Epithelial cell of esophagus (primary cell): ENCODE data around the gene TAF7.
A peak's percentile ranks its signal among the peaks of the same experiment; 100 is the strongest.
"Not testable (repeated sequence)": the region's sequence is repeated elsewhere in the genome, so short reads cannot be mapped to it uniquely, and the experiment has no call there.

Experiments used
- DNase-seq: peaks from one replicate; pipeline ENCODE4 v3.0.0; 2010; ENCODE audit warnings: low read depth
- H3K4me3 ChIP-seq: 2 replicates; pipeline ENCODE4 v1.5.1; 2011; ENCODE audit warnings: mild to moderate bottlenecking, low read length, control low read depth
- TF ChIP-seq, protein P1 (sequence below): IDR thresholded peaks from 2 replicates; pipeline ENCODE4 v1.5.1; 2011; ENCODE audit warnings: low read depth, mild to moderate bottlenecking, low read length, control low read depth, inconsistent platforms; ENCODE audit not compliant: insufficient read depth; ENCODE audit errors: missing control alignments

TAF7 gene

DNA sequence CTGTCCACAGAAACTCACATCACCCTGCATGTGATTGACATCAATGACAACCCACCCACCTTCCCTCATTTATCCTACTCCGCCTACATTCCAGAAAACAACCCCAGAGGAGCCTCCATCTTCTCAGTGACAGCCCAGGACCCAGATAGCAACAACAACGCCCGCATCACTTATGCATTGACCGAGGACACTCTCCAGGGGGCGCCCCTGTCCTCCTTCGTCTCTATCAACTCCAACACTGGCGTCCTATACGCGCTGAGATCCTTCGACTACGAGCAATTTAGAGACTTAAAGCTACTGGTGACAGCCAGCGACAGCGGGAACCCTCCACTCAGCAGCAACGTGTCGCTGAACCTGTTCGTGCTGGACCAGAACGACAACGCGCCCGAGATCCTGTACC, 24.7 kb upstream of the TAF7 start:
- no peak for DNase-seq
- TF ChIP-seq, protein P1, sequence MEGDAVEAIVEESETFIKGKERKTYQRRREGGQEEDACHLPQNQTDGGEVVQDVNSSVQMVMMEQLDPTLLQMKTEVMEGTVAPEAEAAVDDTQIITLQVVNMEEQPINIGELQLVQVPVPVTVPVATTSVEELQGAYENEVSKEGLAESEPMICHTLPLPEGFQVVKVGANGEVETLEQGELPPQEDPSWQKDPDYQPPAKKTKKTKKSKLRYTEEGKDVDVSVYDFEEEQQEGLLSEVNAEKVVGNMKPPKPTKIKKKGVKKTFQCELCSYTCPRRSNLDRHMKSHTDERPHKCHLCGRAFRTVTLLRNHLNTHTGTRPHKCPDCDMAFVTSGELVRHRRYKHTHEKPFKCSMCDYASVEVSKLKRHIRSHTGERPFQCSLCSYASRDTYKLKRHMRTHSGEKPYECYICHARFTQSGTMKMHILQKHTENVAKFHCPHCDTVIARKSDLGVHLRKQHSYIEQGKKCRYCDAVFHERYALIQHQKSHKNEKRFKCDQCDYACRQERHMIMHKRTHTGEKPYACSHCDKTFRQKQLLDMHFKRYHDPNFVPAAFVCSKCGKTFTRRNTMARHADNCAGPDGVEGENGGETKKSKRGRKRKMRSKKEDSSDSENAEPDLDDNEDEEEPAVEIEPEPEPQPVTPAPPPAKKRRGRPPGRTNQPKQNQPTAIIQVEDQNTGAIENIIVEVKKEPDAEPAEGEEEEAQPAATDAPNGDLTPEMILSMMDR: no peak
- no peak overlapping the region for H3K4me3 ChIP-seq

GRCh38 chr5:141343953-141344463, 23.4 kb upstream of the TAF7 start:
- H3K4me3 ChIP-seq: peak overlapping the region; percentile 12
- DNase-seq: no peak
- TF ChIP-seq, protein P1: no peak

DNA sequence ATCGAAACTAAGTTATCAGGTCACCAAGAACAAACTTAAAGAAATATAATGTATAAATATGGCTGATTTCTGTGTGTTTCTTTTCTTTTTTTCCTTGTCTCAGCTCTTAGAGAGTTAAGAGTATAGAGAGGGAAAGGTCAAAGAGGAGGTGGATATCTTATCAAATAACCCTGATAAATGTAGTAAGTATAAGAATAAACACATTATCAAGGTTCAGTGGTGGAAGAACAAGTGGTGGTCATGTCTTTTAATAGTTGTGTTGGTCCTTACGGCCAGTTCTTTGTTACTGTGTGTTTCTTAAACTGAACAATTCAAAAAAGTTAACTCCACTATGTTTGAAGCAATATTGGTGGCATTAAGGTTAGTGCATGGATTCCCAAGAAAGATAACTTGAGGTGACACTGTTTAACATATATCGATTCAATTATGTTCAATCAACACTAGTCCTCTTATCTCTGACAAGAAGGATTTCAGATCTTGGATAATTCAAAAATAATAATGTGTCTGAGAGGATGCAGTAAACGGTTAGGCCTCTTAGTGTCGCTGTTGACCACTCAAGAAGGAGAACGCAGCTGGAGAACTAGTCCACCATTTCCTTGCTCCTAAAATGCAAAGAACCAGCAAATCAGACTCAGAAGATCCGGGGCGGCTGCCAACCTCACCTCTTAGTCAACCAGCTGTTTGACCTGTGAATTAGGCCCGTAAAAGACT, 22.8 kb upstream of the TAF7 start, which contains the start of gene PCDHGA3:
TSS of gene PCDHGA3 (plus strand) at position 588 of the 711 bp plus-strand sequence. CDS start 205 bp downstream, outside the sequence.
- H3K4me3 ChIP-seq: peak within 1 kb of the TSS; percentile 12
- TF ChIP-seq, protein P1: peak; percentile 34
- peak; percentile 53 for DNase-seq

DNA sequence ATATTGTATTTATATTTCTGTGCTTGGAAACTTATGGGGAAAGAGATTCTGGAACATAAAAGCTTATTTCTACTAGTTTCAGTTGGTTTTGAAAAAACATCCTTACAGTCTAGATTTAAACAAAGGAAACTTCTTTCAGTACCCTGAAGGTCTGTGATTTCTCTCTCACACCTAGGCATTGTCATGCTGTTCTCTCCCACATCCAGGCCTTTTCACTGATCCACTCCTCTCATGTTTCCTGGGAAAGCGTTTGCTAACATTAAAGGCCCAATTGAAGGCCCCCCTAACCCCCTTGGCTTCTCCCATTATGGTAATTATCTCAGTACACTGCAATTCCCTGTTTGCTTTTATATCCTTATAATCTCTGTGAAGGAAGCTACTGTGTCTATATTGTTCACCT, 22.2 kb upstream of the TAF7 start:
- no peak overlapping the region for H3K4me3 ChIP-seq
- TF ChIP-seq, protein P1: no peak
- DNase-seq: no peak

DNA sequence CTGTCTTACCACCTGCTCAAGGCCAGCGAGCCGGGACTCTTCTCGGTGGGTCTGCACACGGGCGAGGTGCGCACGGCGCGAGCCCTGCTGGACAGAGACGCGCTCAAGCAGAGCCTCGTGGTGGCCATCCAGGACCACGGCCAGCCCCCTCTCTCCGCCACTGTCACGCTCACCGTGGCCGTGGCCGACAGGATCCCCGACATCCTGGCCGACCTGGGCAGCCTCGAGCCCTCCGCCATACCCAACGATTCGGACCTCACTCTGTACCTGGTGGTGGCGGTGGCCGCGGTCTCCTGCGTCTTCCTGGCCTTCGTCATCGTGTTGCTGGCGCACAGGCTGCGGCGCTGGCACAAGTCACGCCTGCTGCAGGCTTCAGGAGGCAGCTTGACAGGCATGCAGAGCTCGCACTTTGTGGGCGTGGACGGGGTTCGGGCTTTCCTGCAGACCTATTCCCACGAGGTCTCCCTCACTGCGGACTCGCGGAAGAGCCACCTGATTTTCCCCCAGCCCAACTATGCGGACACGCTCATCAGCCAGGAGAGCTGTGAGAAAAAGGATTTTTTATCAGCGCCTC, 20.3 kb upstream of the TAF7 start:
- not testable (repeated sequence) for H3K4me3 ChIP-seq, DNase-seq

- peak within 1 kb of the TSS; percentile 38 for H3K4me3 ChIP-seq
- TF ChIP-seq, protein P1: peak; percentile 48
- peak; percentile 44 for DNase-seq
Measured at GRCh38 chr5:141338538-141339306, 18.1 kb upstream of the TAF7 start, which contains the start of gene PCDHGA2. TSS of gene PCDHGA2 (plus strand) at chr5:141338760.

GRCh38 chr5:141332571-141332970, 12.0 kb upstream of the TAF7 start:
- not testable (repeated sequence) for DNase-seq, H3K4me3 ChIP-seq
